ENCODE results near the gene WSB2. TPM values are rescaled to one million over a fixed set of nuclear protein-coding genes. Genes with fewer than 3 reads are reported as not detected.
"Not testable (repeated sequence)": the region's sequence is repeated elsewhere in the genome, so short reads cannot be mapped to it uniquely, and the experiment has no call there.

Gene WSB2
- total and polyA plus RNA-seq, 2 of the 8 experiments (the other 6 are each of a cell fraction or from before 2014, with no cell fraction given) = 47.5 to 58.2 TPM

- H4K5ac ChIP-seq (ENCODE audit: insufficient read length, low read depth, low read length); H4K20me1 ChIP-seq (replicated peaks in 1 of 2; ENCODE audit: control insufficient read depth in 1 of 2, insufficient read depth in 2 of 2, low read length in 2 of 2); H2BK15ac ChIP-seq (ENCODE audit: low read length); H3K4me2 ChIP-seq (ENCODE audit: insufficient read depth in 1 of 2, low read depth in 2 of 2, low read length in 2 of 2); H4K91ac ChIP-seq (replicated peaks; ENCODE audit: insufficient read length, low read length); H3K23ac ChIP-seq (ENCODE audit: insufficient read length); POLR2A ChIA-PET (ENCODE audit: partially characterized antibody); H3K36me3 ChIP-seq (ENCODE audit: control insufficient read depth in 2 of 4, insufficient read depth in 4 of 4, low read length in 3 of 4); H3K14ac ChIP-seq (ENCODE audit: insufficient read length); H3K4me3 ChIP-seq (ENCODE audit: extremely low read depth in 1 of 4, insufficient read depth in 2 of 4, low read depth in 3 of 4, low read length in 4 of 4); H2BK20ac ChIP-seq (ENCODE audit: low read length); H2BK120ac ChIP-seq (replicated peaks; ENCODE audit: low read depth, low read length); H3K4ac ChIP-seq (replicated peaks; ENCODE audit: insufficient read length, low read depth, low read length); H3K4me1 ChIP-seq (replicated peaks in 1 of 4; ENCODE audit: control insufficient read depth in 3 of 4, insufficient read depth in 4 of 4, low read length in 3 of 4); H4K8ac ChIP-seq (ENCODE audit: extremely low read depth, insufficient read depth, low read length); H3K56ac ChIP-seq (replicated peaks; ENCODE audit: insufficient read length, low read depth, low read length); H3K79me2 ChIP-seq (ENCODE audit: control insufficient read depth in 1 of 2, insufficient read depth in 2 of 2, low read length in 2 of 2); H3K23me2 ChIP-seq (ENCODE audit: low read depth, low read length); H3K9ac ChIP-seq (replicated peaks in 1 of 4; ENCODE audit: extremely low read depth in 1 of 4, low read depth in 3 of 4, low read length in 3 of 4); DNase-seq (ENCODE audit: low read depth in 1 of 2, low spot score in 2 of 2); H3K18ac ChIP-seq (ENCODE audit: extremely low read depth, low read length); H3K27me3 ChIP-seq (replicated peaks in 1 of 4; ENCODE audit: control insufficient read depth in 3 of 4, extremely low read depth in 1 of 4, insufficient read depth in 3 of 4, low read length in 3 of 4); H3K27ac ChIP-seq (ENCODE audit: low read depth, low read length); H2BK5ac ChIP-seq (ENCODE audit: low read depth, low read length); H2BK12ac ChIP-seq (ENCODE audit: low read depth, low read length); H3K9me3 ChIP-seq (ENCODE audit: insufficient read depth in 2 of 2, low read depth in 1 of 2, low read length in 1 of 2); H2AK5ac ChIP-seq (ENCODE audit: low read depth, low read length); H3K79me1 ChIP-seq (ENCODE audit: low read depth, low read length); FAIRE-seq: not testable (repeated sequence)
- WGBS, 2 experiments (ENCODE audit: extremely low coverage in 1 of 2, insufficient coverage in 1 of 2, insufficient read length in 1 of 2, insufficient replicate concordance in 2 of 2, low coverage in 1 of 2, low lambda C conversion rate in 2 of 2, missing lambda C conversion rate in 1 of 2) = 77% methylated on average over 2 of the region's 2 CpGs; no CpG with 5 or more reads in 1 of the 2 experiments
- CTCF ChIA-PET (ENCODE audit: partially characterized antibody) = interaction anchor here (1.2 kb wide), 1 partner anchor 142 kb away, joined by 3 read pairs; no protein-coding TSS in a partner anchor
- H2AFZ ChIP-seq (ENCODE audit: low read length) = 0 out of 2 replicates have a peak overlapping the region, but pooled peaks have one; percentile 10
These were observed 61.2 kb downstream of the WSB2 start for GRCh38 chr12:117999806-118000205.
